Measurements from ENCODE around the gene TET2.

DNA sequence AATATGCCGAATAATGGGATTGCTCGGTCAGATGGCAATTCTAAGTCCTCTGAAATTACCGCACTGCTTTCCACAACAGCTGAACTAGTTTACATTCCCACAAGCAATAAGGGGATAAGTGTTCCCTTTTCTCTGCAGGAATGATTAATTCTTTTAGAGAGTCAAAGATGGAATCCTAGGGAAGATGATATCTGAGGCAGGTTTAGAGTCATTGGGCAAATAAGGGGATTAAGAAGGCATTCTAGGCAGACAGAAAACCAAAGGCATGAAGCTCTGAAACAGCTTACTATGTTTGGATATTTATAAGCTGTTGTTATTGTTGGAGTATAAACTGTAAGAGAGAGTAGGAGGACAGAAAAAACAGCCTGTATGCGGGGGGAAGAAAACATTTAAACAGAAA is 85.7 kb downstream of the TET2 start:
- TF ChIP-seq, protein P1, sequence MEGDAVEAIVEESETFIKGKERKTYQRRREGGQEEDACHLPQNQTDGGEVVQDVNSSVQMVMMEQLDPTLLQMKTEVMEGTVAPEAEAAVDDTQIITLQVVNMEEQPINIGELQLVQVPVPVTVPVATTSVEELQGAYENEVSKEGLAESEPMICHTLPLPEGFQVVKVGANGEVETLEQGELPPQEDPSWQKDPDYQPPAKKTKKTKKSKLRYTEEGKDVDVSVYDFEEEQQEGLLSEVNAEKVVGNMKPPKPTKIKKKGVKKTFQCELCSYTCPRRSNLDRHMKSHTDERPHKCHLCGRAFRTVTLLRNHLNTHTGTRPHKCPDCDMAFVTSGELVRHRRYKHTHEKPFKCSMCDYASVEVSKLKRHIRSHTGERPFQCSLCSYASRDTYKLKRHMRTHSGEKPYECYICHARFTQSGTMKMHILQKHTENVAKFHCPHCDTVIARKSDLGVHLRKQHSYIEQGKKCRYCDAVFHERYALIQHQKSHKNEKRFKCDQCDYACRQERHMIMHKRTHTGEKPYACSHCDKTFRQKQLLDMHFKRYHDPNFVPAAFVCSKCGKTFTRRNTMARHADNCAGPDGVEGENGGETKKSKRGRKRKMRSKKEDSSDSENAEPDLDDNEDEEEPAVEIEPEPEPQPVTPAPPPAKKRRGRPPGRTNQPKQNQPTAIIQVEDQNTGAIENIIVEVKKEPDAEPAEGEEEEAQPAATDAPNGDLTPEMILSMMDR (IDR thresholded peaks at IDR 0.05) = no peak
- TF ChIP-seq POLR2A (IDR thresholded peaks at IDR 0.05) = no peak
